HEK293T (cell line): Measurements from ENCODE around the gene C14orf180.

Source experiments
- ARNT ChIP-seq: fragments of 450-650 bp; IDR thresholded peaks from 2 replicates; pipeline ENCODE4 v1.6.1; 2017; ENCODE audit warnings: mild to moderate bottlenecking
- BHLHE40 ChIP-seq: fragments of 450-650 bp; IDR thresholded peaks from 2 replicates; pipeline ENCODE4 v1.6.1; 2016; ENCODE audit warnings: mild to moderate bottlenecking, moderate library complexity, borderline replicate concordance
- ELF4 ChIP-seq: fragments of 450-650 bp; IDR thresholded peaks from 2 replicates; pipeline ENCODE4 v1.6.1; 2017; ENCODE audit warnings: antibody characterized with exemption
- FOXA1 ChIP-seq: fragments of 450-650 bp; IDR thresholded peaks from 2 replicates; pipeline ENCODE4 v1.6.1; 2016; ENCODE audit warnings: mild to moderate bottlenecking
- FOXM1 ChIP-seq: fragments of 450-650 bp; IDR thresholded peaks from 2 replicates; pipeline ENCODE4 v1.6.1; 2017; ENCODE audit warnings: mild to moderate bottlenecking, borderline replicate concordance
- HDGF ChIP-seq: fragments of 450-650 bp; IDR thresholded peaks from 2 replicates; pipeline ENCODE4 v1.6.1; 2017; ENCODE audit warnings: antibody characterized with exemption, borderline replicate concordance
- SP1 ChIP-seq: fragments of 450-650 bp; IDR thresholded peaks from 2 replicates; pipeline ENCODE4 v1.6.1; 2017

- TF ChIP-seq FOXM1 (no peak), HDGF (no peak), ELF4 (no peak), ARNT (no peak), BHLHE40 (no peak), FOXA1 (no peak), SP1 (no peak)
Observed at GRCh38 chr14:104576232-104576969, 3.2 kb upstream of the C14orf180 start.
